Subcutaneous adipose tissue (tissue), 4 donors: Measurements from ENCODE around the gene NLN. TPM values are rescaled to one million over a fixed set of nuclear protein-coding genes. Genes with fewer than 3 reads are reported as not detected.

Source experiments
- total RNA-seq, 4 donors: library from RNA; depleted of rRNA; stranded (reverse); fragments of >200 nt; gene quantifications; one replicate each; pipeline ENCODE4 v1.1.0, GENCODE V29; 2016
- TF ChIP-seq, protein P1 (sequence below): fragments of 450-650 bp; IDR thresholded peaks from one replicate; pipeline ENCODE4 v1.5.1; 2016; ENCODE audit warnings: low read depth, mild to moderate bottlenecking, control low read depth, antibody characterized with exemption, moderate library complexity

Gene NLN
- total RNA-seq, 4 donors from 2014 or later = 8.3 to 23.3 (median 20.0) TPM

DNA sequence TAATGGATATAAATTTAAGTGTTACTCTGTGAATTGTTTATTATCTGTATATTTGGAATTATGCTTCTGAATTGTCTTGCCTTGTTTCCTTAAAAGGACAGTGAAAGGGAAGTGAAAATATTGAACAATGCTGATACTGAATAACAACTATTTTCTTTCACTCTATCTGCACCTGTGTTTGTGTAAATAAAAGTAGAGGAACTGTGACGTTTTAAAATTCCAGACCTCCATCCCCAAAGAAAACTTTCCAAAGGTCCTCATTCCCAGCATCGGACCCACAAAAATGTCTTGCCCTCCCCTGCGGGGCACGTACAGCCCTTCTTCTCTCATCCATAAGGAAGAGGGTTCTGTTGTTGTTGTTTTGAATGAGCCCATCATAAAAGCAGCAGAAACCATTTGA is 100.0 kb downstream of the NLN start:
- TF ChIP-seq, protein P1, sequence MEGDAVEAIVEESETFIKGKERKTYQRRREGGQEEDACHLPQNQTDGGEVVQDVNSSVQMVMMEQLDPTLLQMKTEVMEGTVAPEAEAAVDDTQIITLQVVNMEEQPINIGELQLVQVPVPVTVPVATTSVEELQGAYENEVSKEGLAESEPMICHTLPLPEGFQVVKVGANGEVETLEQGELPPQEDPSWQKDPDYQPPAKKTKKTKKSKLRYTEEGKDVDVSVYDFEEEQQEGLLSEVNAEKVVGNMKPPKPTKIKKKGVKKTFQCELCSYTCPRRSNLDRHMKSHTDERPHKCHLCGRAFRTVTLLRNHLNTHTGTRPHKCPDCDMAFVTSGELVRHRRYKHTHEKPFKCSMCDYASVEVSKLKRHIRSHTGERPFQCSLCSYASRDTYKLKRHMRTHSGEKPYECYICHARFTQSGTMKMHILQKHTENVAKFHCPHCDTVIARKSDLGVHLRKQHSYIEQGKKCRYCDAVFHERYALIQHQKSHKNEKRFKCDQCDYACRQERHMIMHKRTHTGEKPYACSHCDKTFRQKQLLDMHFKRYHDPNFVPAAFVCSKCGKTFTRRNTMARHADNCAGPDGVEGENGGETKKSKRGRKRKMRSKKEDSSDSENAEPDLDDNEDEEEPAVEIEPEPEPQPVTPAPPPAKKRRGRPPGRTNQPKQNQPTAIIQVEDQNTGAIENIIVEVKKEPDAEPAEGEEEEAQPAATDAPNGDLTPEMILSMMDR = no peak

DNA sequence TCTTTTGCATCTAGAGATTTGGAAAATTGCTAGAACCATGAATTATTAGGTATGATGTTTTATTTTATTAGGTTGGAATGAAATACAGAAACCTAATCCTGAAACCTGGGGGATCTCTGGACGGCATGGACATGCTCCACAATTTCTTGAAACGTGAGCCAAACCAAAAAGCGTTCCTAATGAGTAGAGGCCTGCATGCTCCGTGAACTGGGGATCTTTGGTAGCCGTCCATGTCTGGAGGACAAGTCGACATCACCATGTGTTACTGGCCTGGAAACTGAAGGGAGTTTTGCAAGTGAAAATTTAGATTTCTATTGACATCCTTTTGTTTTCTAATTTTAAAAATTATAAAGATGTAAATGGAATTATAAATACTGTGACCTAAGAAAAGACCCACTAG is 100.7 kb downstream of the NLN start:
- TF ChIP-seq, protein P1 = no peak

DNA sequence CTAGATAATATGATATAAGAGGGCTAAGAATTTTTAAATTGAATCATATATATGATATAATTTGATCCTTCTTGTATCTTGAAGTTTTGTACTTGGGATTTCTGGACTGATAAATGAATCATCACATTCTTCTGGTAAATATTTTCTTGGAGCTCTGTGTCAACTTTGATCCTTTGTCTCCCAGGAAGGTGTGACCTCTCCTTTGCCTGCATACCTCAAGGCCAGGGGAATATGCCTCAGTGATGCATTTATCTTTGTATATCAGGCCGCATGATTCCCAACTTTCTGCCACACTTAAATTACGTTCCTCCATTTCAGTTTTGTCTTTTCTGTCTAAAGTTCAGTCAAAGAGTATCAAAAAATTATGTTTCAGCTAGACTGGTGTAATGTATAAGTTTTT is 101.2 kb downstream of the NLN start:
- TF ChIP-seq, protein P1 = no peak

DNA sequence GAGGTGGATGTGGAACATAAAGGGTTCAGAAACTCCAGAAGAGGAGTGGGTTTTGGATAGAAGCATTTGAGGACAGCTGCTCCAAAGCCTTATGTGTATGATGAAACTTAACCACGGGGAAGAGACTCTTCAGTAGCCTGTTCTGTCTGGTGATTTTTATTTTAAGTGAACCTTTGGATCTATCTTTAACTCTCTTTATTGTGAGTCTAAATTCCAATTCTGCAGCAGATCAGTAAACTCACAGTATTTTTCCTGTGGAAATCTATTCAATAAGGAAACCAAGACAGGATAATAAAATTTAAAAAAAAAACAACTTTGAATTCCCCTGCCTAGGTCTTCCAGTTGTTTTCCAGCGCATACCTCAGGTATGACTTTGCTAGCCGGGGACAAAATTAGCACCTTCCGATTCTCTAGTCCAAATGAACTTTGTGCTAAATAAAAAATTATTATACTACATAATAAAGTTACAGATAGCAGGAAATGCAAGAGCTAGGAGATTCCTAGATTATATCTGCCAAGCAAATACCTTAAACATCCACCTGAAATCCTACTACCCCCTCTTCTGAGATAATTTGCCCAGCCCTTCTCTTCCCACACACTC is 101.9 kb downstream of the NLN start:
- TF ChIP-seq, protein P1 = no peak

DNA sequence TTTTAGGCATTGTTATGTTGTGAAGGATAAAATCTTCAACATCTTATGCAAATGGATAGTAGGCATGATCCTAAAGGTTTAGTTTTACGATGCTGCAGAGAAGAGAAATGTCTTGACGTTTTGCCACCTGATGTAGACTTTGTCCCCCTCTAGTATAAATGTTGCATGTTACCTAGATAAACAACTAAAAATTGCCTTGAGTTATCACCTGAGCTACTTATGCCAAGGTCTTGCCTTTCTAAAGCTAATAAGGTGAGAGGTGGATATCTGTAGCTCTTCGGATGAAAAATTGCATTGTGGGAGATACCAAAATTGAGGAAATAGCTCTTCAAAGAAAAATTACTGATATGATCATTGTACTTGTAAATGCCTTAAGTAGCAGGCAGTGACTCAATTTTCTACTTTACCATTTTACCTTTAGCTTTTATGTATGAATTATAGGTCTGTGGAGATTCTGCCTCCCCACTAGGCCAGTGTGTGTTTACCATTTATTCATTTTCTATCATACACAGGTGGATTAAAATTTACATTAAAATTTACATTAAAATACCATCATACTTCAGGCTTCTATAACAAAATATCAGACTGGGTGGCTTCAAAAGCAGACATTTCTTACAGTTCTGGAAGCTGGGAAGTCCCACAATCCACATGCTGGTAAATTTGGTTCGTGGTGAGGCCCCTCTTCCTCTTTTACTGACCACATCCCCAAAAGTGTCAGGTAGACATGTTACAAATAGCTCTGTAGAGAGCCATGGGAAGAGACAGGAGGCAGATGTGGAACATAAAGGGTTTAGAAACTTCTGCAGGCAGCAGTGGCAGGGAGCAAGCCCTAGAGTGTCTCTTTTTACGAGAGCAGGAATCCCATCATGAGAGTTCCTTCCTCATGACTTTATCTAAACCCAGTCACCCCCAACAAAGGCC is 103.7 kb downstream of the NLN start:
- TF ChIP-seq, protein P1 = no peak

DNA sequence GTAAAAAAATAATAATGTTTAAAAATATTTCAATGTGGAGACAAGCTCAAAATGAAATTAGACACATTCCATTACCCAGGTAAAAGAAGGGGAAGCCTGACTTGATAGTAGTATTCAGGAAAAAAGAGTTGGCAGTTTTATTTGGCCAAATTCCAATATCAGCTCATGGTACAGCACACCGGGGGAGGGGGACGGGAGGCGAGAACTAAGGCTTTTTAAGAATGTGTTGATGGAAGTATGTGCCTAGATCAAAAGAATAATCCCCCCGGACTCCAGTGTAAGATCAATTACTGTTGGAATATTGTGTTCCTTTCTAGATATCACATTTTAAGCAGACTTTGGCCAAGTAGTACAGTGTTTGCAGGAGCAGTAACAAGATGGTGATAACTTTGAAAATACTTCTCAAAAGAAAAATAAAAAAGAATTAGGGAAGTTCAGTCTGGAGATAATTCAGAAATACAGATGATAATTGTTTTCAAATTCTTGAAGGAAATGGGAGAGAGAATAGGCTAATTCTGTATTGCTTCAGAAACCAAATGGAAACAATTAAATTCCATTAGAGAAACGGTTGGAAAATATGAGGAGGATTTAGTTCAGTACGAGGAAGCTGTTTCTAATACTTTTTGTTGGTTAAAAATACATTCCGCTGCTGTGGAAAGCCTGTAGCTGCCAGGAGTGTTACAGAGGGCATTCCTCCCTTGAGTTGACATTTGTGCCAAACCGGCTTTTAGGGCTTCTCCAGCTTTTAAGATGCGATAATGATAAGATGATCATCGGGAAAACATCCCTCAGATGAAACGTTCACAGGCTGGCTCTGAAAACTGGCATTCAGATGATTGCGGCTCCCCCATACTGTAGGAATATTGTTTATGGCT is 106.3 kb downstream of the NLN start:
- TF ChIP-seq, protein P1 = no peak
